Memory B cell (primary cell): ENCODE results near the gene MIS18A.

Experiments
- ATAC-seq: fragments of 150-1000 bp; cut with Tn5 transposase; 2 replicates; pipeline ENCODE4 v1.10.0; 2021; ENCODE audit warnings: low read depth, mild to moderate bottlenecking, moderate library complexity
- DNase-seq, 2 donors: peaks; one replicate each; pipeline ENCODE4 v3.0.0; 2022; ENCODE audit warnings: low spot score in 2 of 2
- H3K27ac Mint-ChIP-seq: one replicate; pipeline ENCODE4 v1.8.0; 2022; ENCODE audit warnings: mild to moderate bottlenecking, moderate library complexity, mixed read lengths
- H3K27me3 Mint-ChIP-seq: one replicate; pipeline ENCODE4 v1.8.0; 2022; ENCODE audit warnings: mixed read lengths
- H3K36me3 Mint-ChIP-seq: one replicate; pipeline ENCODE4 v1.8.0; 2022; ENCODE audit warnings: mild to moderate bottlenecking, mixed read lengths
- H3K4me1 Mint-ChIP-seq: one replicate; pipeline ENCODE4 v1.8.0; 2022; ENCODE audit warnings: mixed read lengths
- H3K4me3 Mint-ChIP-seq: one replicate; pipeline ENCODE4 v1.8.0; 2022; ENCODE audit warnings: mild to moderate bottlenecking, moderate library complexity, mixed read lengths
- H3K9me3 Mint-ChIP-seq: one replicate; pipeline ENCODE4 v1.8.0; 2022; ENCODE audit warnings: mixed read lengths

Gene MIS18A

DNA sequence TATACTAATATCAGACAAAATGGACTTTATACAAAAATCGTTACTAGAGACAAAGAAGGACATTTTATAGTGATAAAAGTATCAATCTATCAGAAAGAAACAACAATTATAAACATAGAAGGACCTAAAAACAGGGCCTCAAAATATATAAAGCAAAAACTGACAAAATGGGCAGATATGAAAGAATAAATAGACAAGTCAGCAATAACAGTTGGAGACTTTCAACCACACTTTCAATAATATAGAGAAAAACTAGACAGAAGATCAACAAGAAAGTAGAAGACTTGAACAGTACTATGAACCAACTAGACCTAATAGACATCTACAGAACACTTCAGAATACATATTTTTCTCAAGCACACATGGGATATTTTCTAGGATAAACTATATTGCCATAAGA lies 52.4 kb downstream of the MIS18A start:
- H3K36me3 Mint-ChIP-seq: peaks cover 7% of the 10 kb centered on the region

More for the DNA sequence above, 52.4 kb downstream of the MIS18A start:
- H3K4me3 Mint-ChIP-seq: no peak overlapping the region
- no peak overlapping the region for H3K27ac Mint-ChIP-seq
- peaks cover 11% of the 10 kb centered on the region for H3K9me3 Mint-ChIP-seq
- peaks cover 5% of the 10 kb centered on the region for H3K27me3 Mint-ChIP-seq
- DNase-seq: no peak
- no peaks in the 10 kb centered on the region for H3K4me1 Mint-ChIP-seq
- ATAC-seq: no peak
